Subcutaneous adipose tissue (tissue), 4 donors: ENCODE data around the gene KRT81. TPM values are rescaled to one million over a fixed set of nuclear protein-coding genes. Genes with fewer than 3 reads are reported as not detected.

Experiments used
- total RNA-seq, 4 donors: library from RNA; depleted of rRNA; stranded (reverse); fragments of >200 nt; gene quantifications; one replicate each; pipeline ENCODE4 v1.1.0, GENCODE V29; 2016
- TF ChIP-seq, protein P1 (sequence below): fragments of 450-650 bp; IDR thresholded peaks from one replicate; pipeline ENCODE4 v1.5.1; 2016; ENCODE audit warnings: low read depth, mild to moderate bottlenecking, control low read depth, antibody characterized with exemption, moderate library complexity

The KRT81 gene
- total RNA-seq, 4 donors from 2014 or later, result not detected

DNA sequence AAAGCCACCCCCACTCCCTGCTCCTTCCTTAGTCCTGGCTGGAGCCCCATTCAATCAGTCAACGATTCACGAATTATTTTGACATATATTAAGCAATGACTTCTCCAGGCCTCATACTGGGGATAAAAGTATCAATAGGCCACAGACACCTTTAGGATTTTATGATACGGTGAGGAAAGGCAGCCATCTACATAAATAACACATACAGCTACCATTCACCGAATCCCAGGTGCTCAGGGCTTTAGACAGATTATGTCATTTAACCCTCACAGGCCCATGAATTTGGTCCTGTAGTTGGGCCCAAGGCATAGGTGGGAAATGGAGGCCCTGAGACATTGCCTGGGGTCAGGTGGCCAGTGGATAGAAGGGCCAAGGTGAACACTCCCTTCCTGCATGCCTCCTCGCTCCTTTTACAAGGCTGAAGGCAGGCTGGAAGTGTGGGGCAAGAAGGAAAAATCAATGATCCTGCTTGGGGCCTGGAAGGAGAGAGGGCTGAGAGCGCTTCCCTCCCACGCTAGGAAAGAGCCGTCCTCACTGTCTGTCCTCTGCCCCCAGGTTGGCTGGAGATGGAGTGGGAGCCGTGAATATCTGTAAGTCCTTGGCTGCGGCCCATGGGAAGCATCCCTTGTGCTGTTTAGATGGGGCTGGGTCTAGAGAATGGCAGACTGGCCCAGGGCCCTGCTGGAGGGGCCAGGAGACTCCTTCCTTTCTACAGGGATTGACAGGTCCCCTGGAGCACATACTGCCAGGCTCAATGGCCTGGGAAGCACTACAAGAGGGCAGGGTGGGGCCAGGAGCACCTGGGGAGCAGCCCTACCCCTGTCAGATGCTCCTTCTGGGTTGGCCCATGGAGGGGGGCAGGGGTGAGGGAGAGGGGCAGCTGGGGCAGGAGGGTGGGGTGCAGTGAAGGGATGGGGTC, 43.5 kb downstream of the KRT81 start:
- TF ChIP-seq, protein P1, sequence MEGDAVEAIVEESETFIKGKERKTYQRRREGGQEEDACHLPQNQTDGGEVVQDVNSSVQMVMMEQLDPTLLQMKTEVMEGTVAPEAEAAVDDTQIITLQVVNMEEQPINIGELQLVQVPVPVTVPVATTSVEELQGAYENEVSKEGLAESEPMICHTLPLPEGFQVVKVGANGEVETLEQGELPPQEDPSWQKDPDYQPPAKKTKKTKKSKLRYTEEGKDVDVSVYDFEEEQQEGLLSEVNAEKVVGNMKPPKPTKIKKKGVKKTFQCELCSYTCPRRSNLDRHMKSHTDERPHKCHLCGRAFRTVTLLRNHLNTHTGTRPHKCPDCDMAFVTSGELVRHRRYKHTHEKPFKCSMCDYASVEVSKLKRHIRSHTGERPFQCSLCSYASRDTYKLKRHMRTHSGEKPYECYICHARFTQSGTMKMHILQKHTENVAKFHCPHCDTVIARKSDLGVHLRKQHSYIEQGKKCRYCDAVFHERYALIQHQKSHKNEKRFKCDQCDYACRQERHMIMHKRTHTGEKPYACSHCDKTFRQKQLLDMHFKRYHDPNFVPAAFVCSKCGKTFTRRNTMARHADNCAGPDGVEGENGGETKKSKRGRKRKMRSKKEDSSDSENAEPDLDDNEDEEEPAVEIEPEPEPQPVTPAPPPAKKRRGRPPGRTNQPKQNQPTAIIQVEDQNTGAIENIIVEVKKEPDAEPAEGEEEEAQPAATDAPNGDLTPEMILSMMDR, result no peak

DNA sequence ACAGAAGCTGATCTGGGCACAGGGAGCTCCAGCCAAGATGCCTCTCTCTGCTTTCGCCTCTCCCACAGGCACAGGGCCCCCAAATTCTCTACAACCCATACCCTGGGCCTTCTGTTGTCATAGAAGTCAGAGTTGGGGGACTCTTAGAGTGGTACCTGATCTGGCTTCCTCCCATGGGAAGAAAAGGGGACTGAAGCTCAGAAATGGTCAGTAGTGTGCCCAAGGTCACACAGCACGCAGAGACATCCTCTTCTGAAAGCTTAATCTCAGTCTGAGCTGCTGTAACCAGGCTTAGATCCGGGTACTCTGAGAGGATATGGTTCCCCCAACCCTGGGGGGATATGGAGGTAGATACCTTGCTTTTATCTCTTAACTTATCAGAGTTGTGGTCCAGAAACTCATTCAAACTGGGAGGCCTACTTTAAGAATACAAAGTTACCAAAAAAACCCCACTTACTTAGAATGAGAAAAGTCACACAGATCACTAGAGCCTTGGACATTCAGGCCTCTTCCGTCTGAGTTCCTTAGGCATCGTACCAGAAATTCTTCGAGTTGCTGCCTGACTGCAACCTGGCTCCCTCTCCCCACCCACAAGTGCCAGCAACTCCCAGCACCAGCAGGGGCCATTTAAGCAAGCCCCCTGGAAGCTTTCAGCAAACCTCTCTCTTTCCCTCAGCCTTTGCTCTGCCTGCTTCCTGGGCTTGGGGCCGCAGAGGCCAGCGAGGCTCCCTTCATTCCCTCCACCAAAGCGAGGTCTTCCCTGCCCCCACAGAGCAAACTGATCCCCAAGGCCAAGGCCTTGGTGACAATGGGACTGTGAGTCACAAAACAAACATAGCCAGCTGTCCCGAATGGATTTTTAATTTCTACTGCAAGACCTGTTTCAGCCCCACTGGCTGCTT, 44.4 kb downstream of the KRT81 start:
- TF ChIP-seq, protein P1, result no peak

DNA sequence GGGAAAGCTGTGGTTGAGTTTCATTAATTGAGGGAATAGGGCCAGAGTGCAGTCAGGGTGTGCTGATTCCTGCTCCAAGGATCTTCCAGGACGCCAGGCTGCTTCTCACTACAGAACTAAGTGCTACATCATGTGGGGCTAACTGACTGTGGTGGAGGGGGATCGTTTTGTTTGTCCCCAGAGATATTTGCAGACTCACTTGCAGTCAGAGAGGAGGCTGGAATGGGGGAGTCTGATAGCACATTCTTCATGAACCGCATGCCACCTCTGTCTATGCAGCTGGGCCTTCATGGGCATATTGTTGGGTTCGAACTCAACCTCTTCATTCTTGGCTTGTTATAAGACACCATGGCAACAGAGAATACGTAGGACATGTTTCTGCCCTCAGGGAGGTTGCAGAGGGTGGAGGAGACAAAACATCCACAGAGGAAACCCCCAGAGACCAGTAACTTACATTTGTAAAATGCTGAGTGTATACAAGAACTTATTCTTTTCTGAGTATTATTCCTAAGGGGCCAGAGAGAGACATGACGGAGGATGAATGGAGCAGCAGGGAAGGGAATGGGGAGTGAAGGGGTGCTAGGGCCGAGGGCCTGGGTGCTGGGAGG, 45.3 kb downstream of the KRT81 start:
- TF ChIP-seq, protein P1, result no peak

DNA sequence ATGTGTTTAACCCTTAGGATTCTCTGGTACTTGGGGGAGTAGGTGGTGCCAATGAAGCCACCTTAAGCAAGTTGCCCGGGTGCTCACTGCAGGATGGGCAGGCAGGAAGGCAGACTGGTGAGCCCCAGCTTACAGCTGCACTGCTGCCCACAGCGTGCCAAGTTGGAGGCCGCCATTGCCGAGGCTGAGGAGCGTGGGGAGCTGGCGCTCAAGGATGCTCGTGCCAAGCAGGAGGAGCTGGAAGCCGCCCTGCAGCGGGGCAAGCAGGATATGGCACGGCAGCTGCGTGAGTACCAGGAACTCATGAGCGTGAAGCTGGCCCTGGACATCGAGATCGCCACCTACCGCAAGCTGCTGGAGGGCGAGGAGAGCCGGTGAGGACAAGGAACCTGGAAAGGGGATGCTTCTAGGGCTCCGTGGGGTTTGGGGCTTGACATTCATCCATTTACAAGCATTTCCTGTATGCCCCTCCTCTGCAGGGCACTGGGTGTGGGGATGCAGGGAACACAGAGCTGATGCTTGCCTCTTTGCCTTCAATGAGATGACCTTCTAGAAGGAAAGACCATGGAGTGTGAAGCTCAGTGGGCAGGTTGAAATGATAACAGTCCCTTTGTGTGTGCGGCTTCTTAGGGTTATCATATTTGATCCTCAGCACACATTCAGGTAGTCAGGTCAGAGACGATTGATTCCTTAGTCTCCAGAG, 45.9 kb downstream of the KRT81 start:
- TF ChIP-seq, protein P1, result no peak

DNA sequence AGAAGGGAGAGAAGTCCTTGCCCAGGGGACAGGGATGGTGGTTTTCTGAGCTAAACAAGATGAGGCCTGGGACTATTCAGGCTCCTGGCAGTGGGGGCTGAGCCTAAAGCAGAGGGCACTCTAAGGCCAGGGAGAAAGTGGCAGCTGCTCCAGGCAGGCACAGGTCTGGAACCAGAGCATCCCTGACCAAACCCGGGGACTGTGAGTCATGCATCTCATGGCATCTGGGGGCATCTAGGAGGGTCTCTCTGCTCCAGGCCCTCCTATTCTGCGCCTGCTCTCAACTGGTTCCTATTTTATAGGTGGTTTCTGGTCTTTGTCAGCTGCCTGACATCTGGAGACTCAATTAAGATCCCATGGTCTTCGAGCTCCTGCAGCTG, 46.7 kb downstream of the KRT81 start:
- TF ChIP-seq, protein P1, result no peak

DNA sequence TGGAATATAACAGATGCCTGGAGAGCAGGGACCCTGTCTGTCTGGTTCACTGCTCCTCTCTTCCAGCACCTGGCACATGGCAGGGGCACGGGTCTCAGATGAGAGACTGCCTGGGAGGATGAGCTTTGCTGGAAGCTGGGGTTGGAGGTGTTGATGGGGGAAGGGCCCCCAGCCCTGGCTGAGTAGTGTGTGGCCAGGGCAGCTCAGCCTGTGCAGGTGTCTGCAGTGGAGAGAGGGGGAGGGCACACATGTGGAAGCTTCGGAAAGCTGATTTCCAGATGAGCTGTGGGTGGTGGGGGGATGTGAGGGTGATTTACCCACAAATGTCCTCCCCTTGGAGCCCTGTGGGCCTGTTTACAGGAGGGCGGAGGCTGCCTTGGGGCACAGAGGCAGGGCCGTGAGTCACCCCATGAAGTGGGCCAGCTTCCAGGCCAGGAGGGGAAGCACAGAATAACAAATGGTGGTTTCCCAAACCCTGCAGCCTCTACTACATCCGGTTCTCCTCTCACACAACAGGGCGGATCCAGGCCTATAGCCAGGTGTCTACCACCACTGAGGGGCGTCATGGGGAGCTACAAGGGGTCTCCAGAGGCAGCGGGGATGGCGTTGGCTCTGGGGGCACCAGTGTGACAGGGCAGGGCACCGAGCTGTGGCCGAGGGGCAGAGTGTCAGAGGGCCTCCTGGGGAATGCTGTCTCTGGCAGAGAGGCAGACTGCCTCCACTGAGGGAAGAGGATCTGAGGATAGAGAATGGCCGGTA, 47.3 kb downstream of the KRT81 start:
- TF ChIP-seq, protein P1, result no peak
